ENCODE data around the gene ALDOA. TPM values are rescaled to one million over a fixed set of nuclear protein-coding genes. Genes with fewer than 3 reads are reported as not detected.

Gene ALDOA
- total RNA-seq, 2 donors from 2014 or later: 2,548 to 2,783 TPM

- intact Hi-C loops (cut with DNase I): no loop called here
- DNase-seq (peak; percentile 63), ATAC-seq (peak; percentile 8 to 76)
Measured at GRCh38 chr16:30084816-30085159, 19.2 kb downstream of the ALDOA start.

GRCh38 chr16:30085247-30085646 lies 19.7 kb downstream of the ALDOA start:
- ATAC-seq: peak; percentile 21 to 74
- DNase-seq: no peak
- intact Hi-C loops (cut with DNase I): no loop called here

GRCh38 chr16:30085820-30086219 lies 20.3 kb downstream of the ALDOA start:
- ATAC-seq: no peak
- no peak for DNase-seq
- intact Hi-C loops (cut with DNase I): no loop called here

- no peak for DNase-seq
- no peak for ATAC-seq
- intact Hi-C loops (cut with DNase I): no loop called here
Measured at GRCh38 chr16:30086291-30087140, 21.0 kb downstream of the ALDOA start.

GRCh38 chr16:30087181-30087898 lies 21.8 kb downstream of the ALDOA start:
- no peak for DNase-seq

GRCh38 chr16:30088237-30088831 lies 22.8 kb downstream of the ALDOA start:
- DNase-seq: no peak
- intact Hi-C loops (cut with DNase I): no loop called here

More at GRCh38 chr16:30087181-30087898, 21.8 kb downstream of the ALDOA start:
- intact Hi-C loops (cut with DNase I): no loop called here
- no peak for ATAC-seq

GRCh38 chr16:30088832-30089624 lies 23.5 kb downstream of the ALDOA start:
- DNase-seq: no peak
- no peak for ATAC-seq
- intact Hi-C loops (cut with DNase I): no loop called here

More at GRCh38 chr16:30088237-30088831, 22.8 kb downstream of the ALDOA start:
- no peak for ATAC-seq

GRCh38 chr16:30090610-30091331 lies 25.2 kb downstream of the ALDOA start:
- DNase-seq (no peak), ATAC-seq (no peak)
- intact Hi-C loops (cut with DNase I): loop anchor here in 1 of 2 donors (10.0 kb wide), 3 partner anchors 46 to 564 kb away; partner anchors contain the start of genes FBRS, PRR14 and ZNF771

GRCh38 chr16:30091474-30092372 lies 26.2 kb downstream of the ALDOA start, which contains the start of gene TBX6:
TBX6 (minus strand) TSS chr16:30091924; CDS start chr16:30091193, 731 bp downstream.
- intact Hi-C loops (cut with DNase I): loop anchor here in 1 of 2 donors (10.0 kb wide), 3 partner anchors 47 to 563 kb away; partner anchors contain the start of genes FBRS, PRR14 and ZNF771
- ATAC-seq (peak; percentile 92 to 93), DNase-seq (peak; percentile 96)

- DNase-seq (peak; percentile 87), ATAC-seq (peak; percentile 33 to 62)
- intact Hi-C loops (cut with DNase I): loop anchor here in 1 of 2 donors (10.0 kb wide), 3 partner anchors 48 to 562 kb away; partner anchors contain the start of genes FBRS, PRR14 and ZNF771
Measured at GRCh38 chr16:30092373-30093010, 26.9 kb downstream of the ALDOA start.

- DNase-seq: no peak
- ATAC-seq: no peak
- intact Hi-C loops (cut with DNase I): loop anchor here in 1 of 2 donors (10.0 kb wide), 3 partner anchors 50 to 560 kb away; partner anchors contain the start of genes FBRS, PRR14 and ZNF771
Measured at GRCh38 chr16:30094541-30095165, 29.1 kb downstream of the ALDOA start.

- ATAC-seq: no peak
Measured at GRCh38 chr16:30095166-30096078, 29.9 kb downstream of the ALDOA start.

GRCh38 chr16:30096105-30096861 lies 30.7 kb downstream of the ALDOA start, which contains the start of gene YPEL3:
YPEL3 (minus strand) TSS chr16:30096213; CDS start chr16:30095482, 731 bp downstream.
- peak; percentile 73 to 83 for ATAC-seq
- intact Hi-C loops (cut with DNase I): loop anchor here in 1 of 2 donors (10.0 kb wide), 3 partner anchors 51 to 559 kb away; partner anchors contain the start of genes FBRS, PRR14 and ZNF771
- peak; percentile 95 for DNase-seq

More at GRCh38 chr16:30095166-30096078, 29.9 kb downstream of the ALDOA start:
- no peak for DNase-seq
- intact Hi-C loops (cut with DNase I): loop anchor here in 1 of 2 donors (10.0 kb wide), 3 partner anchors 51 to 559 kb away; partner anchors contain the start of genes FBRS, PRR14 and ZNF771

All from left cardiac atrium (tissue), 4 donors.